ENCODE data around the gene GON4L. TPM values are rescaled to one million over a fixed set of nuclear protein-coding genes. Genes with fewer than 3 reads are reported as not detected.
A peak's percentile ranks its signal among the peaks of the same experiment; 100 is the strongest.

Gene GON4L
- total RNA-seq, 4 donors from 2014 or later, result 17.2 to 36.1 (median 19.9) TPM

DNA sequence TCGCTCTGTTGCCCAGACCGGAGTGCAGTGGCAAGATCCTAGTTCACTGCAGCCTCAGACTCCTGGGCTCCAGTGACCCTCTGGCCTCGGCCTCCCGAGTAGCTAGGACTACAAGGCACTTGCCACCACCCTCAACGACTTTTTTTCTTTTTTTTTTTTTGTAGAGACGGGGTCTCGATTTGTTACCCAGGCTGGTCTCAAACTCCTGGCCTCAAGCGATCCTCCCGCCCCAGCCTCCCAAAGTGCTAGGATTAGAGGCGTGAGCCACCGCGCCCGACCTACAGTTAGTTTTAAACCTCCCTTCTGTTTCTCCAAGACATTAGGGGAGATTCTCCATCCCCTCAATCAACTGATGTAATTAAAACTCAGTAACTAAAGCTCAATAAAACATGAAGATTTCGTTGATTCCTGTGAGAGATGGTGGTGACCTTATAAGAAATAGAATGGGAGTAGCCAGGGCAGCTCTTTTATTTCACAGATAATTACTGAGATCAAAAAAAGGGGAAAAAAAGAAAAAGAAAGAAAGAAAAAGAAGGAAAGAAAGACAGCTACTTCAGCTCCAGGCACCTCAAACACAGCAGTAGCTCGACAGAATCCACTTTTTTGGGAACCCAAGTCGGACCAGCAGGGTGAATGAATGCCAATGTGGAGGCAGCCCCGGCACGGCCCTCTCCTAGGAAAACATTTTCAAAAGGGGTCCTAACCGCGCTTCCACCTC lies 598 bp downstream of the GON4L start:
- ATAC-seq, result no peak
- no peaks in the 10 kb centered on the region for H3K9me3 ChIP-seq
- TF ChIP-seq POLR2A (IDR thresholded peaks at IDR 0.05), result no peak
- TF ChIP-seq, protein P1, sequence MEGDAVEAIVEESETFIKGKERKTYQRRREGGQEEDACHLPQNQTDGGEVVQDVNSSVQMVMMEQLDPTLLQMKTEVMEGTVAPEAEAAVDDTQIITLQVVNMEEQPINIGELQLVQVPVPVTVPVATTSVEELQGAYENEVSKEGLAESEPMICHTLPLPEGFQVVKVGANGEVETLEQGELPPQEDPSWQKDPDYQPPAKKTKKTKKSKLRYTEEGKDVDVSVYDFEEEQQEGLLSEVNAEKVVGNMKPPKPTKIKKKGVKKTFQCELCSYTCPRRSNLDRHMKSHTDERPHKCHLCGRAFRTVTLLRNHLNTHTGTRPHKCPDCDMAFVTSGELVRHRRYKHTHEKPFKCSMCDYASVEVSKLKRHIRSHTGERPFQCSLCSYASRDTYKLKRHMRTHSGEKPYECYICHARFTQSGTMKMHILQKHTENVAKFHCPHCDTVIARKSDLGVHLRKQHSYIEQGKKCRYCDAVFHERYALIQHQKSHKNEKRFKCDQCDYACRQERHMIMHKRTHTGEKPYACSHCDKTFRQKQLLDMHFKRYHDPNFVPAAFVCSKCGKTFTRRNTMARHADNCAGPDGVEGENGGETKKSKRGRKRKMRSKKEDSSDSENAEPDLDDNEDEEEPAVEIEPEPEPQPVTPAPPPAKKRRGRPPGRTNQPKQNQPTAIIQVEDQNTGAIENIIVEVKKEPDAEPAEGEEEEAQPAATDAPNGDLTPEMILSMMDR (IDR thresholded peaks at IDR 0.05 in 4 of 5, conservative IDR thresholded peaks at IDR 0.05 in 1 of 5), result no peak
- no peaks in the 10 kb centered on the region for H3K27me3 ChIP-seq
- intact Hi-C loops (cut with DNase I; ENCODE audit: low total_unique reads), result loop anchor here (5.0 to 10.0 kb wide), 2 partner anchors 308 to 534 kb away; partner anchors contain the start of gene RUSC1
- in situ Hi-C loops (cut with MboI; ENCODE audit: low sequenced_read_pairs in 4 of 4), result no loop called here
- peak overlapping the region; percentile 88 to 93 (median 89) for H3K27ac ChIP-seq
- no peak for DNase-seq
- peaks cover 0 to 33% of the 10 kb centered on the region in 2 donors for H3K36me3 ChIP-seq
- peak overlapping the region; percentile 67 to 93 (median 82) for H3K4me3 ChIP-seq
- peaks cover 26 to 30% of the 10 kb centered on the region in 2 donors for H3K4me1 ChIP-seq

DNA sequence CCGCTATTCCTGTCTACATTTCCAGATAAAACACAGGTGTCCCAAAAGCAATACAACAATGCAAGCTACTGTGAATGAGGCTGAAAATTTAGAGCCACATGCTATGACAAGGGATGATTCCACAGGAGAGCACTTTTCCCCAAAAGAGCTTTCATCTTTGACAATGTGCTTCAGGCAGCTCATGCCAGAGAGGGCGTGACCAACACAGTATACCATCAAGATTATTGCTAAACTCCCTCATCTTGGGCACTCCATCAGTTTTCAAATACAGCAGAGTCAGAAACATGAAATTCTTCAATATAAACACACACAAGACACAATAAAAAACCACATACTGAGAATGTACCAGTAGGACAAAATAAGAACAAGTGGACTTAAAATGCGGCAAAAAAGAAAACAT lies 6.7 kb downstream of the GON4L start:
- in situ Hi-C loops (cut with MboI; ENCODE audit: low sequenced_read_pairs in 4 of 4), result no loop called here

GRCh38 chr1:155847823-155848529 lies 9.0 kb downstream of the GON4L start:
- Histone ChIP-seq H3K4me1 (peaks cover 7 to 12% of the 10 kb centered on the region in 2 donors), H3K27ac (no peak overlapping the region), H3K27me3 (no peaks in the 10 kb centered on the region), H3K9me3 (no peaks in the 10 kb centered on the region), H3K36me3 (peaks cover 0 to 35% of the 10 kb centered on the region in 2 donors), H3K4me3 (no peak overlapping the region)
- TF ChIP-seq POLR2A (IDR thresholded peaks at IDR 0.05), result no peak
- TF ChIP-seq, protein P1 (IDR thresholded peaks at IDR 0.05 in 4 of 5, conservative IDR thresholded peaks at IDR 0.05 in 1 of 5), result no peak
- intact Hi-C loops (cut with DNase I; ENCODE audit: low total_unique reads) (no loop called here), in situ Hi-C loops (cut with MboI; ENCODE audit: low sequenced_read_pairs in 4 of 4) (no loop called here)
- ATAC-seq, result no peak
- no peak for DNase-seq

More for the DNA sequence above, 6.7 kb downstream of the GON4L start:
- no peak for ATAC-seq
- Histone ChIP-seq H3K4me1 (peaks cover 4 to 6% of the 10 kb centered on the region in 2 donors), H3K27me3 (no peaks in the 10 kb centered on the region), H3K4me3 (no peak overlapping the region), H3K36me3 (peaks cover 0 to 56% of the 10 kb centered on the region in 2 donors), H3K27ac (no peak overlapping the region), H3K9me3 (no peaks in the 10 kb centered on the region)
- TF ChIP-seq, protein P1 (IDR thresholded peaks at IDR 0.05 in 4 of 5, conservative IDR thresholded peaks at IDR 0.05 in 1 of 5), result no peak
- no peak for TF ChIP-seq POLR2A (IDR thresholded peaks at IDR 0.05)
- intact Hi-C loops (cut with DNase I; ENCODE audit: low total_unique reads), result loop anchor here (10.0 kb wide), 1 partner anchor 314 kb away; no protein-coding TSS in a partner anchor
- DNase-seq, result no peak

DNA sequence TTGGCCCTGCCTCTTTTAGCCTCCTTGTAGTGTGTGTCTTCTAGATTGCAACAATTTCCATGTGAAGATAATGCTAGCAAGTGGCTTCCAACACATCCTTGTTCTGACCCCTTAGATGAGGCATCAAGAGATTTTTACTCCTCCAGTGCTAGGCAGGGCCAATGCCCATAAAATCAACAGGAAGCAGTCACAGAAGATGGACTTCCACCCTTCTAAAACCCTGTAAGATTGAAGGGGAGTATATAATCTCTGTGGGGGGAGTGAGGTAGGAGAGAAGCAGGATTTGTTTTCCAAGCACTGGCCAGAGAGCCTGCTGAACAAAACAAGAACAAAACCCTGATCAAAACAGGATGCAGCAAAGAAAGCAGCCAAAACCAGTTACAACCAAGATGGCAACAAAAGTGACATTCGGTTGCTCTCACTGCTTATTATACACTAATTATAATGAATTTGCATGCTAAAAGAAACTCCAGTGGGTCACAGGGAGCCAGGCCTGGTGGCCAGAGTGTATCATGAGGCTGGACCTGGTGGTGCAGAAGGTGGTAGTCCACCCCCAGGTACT lies 12.1 kb downstream of the GON4L start:
- no peak overlapping the region for H3K27ac ChIP-seq
- no peak for ATAC-seq

More for the DNA sequence above, 12.1 kb downstream of the GON4L start:
- H3K27me3 ChIP-seq, result no peaks in the 10 kb centered on the region
- no peak for TF ChIP-seq POLR2A (IDR thresholded peaks at IDR 0.05)
- TF ChIP-seq, protein P1 (IDR thresholded peaks at IDR 0.05 in 4 of 5, conservative IDR thresholded peaks at IDR 0.05 in 1 of 5), result no peak
- no peak overlapping the region for H3K4me3 ChIP-seq
- in situ Hi-C loops (cut with MboI; ENCODE audit: low sequenced_read_pairs in 4 of 4) (no loop called here), intact Hi-C loops (cut with DNase I; ENCODE audit: low total_unique reads) (no loop called here)
- H3K9me3 ChIP-seq, result no peaks in the 10 kb centered on the region
- peaks cover 2 to 12% of the 10 kb centered on the region in 2 donors for H3K4me1 ChIP-seq
- peaks cover 0 to 11% of the 10 kb centered on the region in 2 donors for H3K36me3 ChIP-seq
- no peak for DNase-seq
